Measurements from ENCODE around the gene ST14.
A peak's percentile ranks its signal among the peaks of the same experiment; 100 is the strongest.

The ST14 gene

GRCh38 chr11:130164221-130164570 is 4.6 kb downstream of the ST14 start:
- H3K36me3 ChIP-seq (ENCODE audit: control insufficient read depth in 2 of 2, insufficient read depth in 1 of 2, low read length in 2 of 2) = no peaks in the 10 kb centered on the region
- TF ChIP-seq ZNF514 (tag by site-specific recombination; IDR thresholded peaks at IDR 0.05) = no peak
- no peak for TF ChIP-seq ZNF544 (tag by site-specific recombination; IDR thresholded peaks at IDR 0.05)
- TF ChIP-seq ZFP3 (tag by site-specific recombination; IDR thresholded peaks at IDR 0.05; ENCODE audit: low read depth) = no peak
- no peak for TF ChIP-seq YY2 (tag by site-specific recombination; IDR thresholded peaks at IDR 0.05)
- TF ChIP-seq KLF10 (tag by site-specific recombination; IDR thresholded peaks at IDR 0.05) = no peak
- TF ChIP-seq ZNF423 (tag by site-specific recombination; IDR thresholded peaks at IDR 0.05) = no peak
- no peak for TF ChIP-seq ZNF600 (tag by site-specific recombination; IDR thresholded peaks at IDR 0.05)
- no peak overlapping the region for H3K27ac ChIP-seq (ENCODE audit: extremely low read depth, low read depth, low read length)
- no peaks in the 10 kb centered on the region for H3K4me1 ChIP-seq (ENCODE audit: control insufficient read depth, insufficient read depth, low read length)
- CTCF ChIA-PET = interaction anchor here (0.6 kb wide), 1 partner anchor 9 kb away, joined by 3 read pairs; no protein-coding TSS in a partner anchor
- no peaks in the 10 kb centered on the region for H3K9me3 ChIP-seq (ENCODE audit: control insufficient read depth, insufficient read depth, low read depth, low read length)
- POLR2A ChIA-PET = no interaction called here
- H3K4me3 ChIP-seq (ENCODE audit: low read depth, low read length) = no peak overlapping the region

GRCh38 chr11:130165601-130166456 is 6.2 kb downstream of the ST14 start:
- TF ChIP-seq ZBTB1 (tag by site-specific recombination; IDR thresholded peaks at IDR 0.05) = no peak
- TF ChIP-seq, protein P1, sequence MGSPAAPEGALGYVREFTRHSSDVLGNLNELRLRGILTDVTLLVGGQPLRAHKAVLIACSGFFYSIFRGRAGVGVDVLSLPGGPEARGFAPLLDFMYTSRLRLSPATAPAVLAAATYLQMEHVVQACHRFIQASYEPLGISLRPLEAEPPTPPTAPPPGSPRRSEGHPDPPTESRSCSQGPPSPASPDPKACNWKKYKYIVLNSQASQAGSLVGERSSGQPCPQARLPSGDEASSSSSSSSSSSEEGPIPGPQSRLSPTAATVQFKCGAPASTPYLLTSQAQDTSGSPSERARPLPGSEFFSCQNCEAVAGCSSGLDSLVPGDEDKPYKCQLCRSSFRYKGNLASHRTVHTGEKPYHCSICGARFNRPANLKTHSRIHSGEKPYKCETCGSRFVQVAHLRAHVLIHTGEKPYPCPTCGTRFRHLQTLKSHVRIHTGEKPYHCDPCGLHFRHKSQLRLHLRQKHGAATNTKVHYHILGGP (tag by site-specific recombination; IDR thresholded peaks at IDR 0.05) = no peak
- ChIA-PET CTCF (interaction anchor here (1.1 to 1.5 kb wide), 4 partner anchors 15 to 243 kb away, joined by 3 to 4 read pairs (median 4); no protein-coding TSS in a partner anchor), POLR2A (no interaction called here)
- Histone ChIP-seq H3K4me3 (ENCODE audit: low read depth, low read length) (no peak overlapping the region), H3K4me1 (ENCODE audit: control insufficient read depth, insufficient read depth, low read length) (no peaks in the 10 kb centered on the region), H3K36me3 (ENCODE audit: control insufficient read depth in 2 of 2, insufficient read depth in 1 of 2, low read length in 2 of 2) (no peaks in the 10 kb centered on the region), H3K27ac (ENCODE audit: extremely low read depth, low read depth, low read length) (no peak overlapping the region), H3K9me3 (ENCODE audit: control insufficient read depth, insufficient read depth, low read depth, low read length) (no peaks in the 10 kb centered on the region)

- no peaks in the 10 kb centered on the region for H3K36me3 ChIP-seq (ENCODE audit: control insufficient read depth in 2 of 2, insufficient read depth in 1 of 2, low read length in 2 of 2)
- ChIA-PET POLR2A (no interaction called here), CTCF (interaction anchor here (1.1 to 1.5 kb wide), 3 partner anchors 15 to 46 kb away, joined by 3 to 4 read pairs (median 3); no protein-coding TSS in a partner anchor)
- H3K27ac ChIP-seq (ENCODE audit: extremely low read depth, low read depth, low read length) = no peak overlapping the region
- no peaks in the 10 kb centered on the region for H3K4me1 ChIP-seq (ENCODE audit: control insufficient read depth, insufficient read depth, low read length)
- no peak overlapping the region for H3K4me3 ChIP-seq (ENCODE audit: low read depth, low read length)
- TF ChIP-seq ZNF600 (tag by site-specific recombination; IDR thresholded peaks at IDR 0.05) = 0 out of 2 replicates have a peak, but pooled peaks have one; percentile 26
- no peak for TF ChIP-seq HOXC10 (CRISPR knock-in tag; IDR thresholded peaks at IDR 0.05)
- no peaks in the 10 kb centered on the region for H3K9me3 ChIP-seq (ENCODE audit: control insufficient read depth, insufficient read depth, low read depth, low read length)
Measured at GRCh38 chr11:130166457-130166784, 6.8 kb downstream of the ST14 start.

DNA sequence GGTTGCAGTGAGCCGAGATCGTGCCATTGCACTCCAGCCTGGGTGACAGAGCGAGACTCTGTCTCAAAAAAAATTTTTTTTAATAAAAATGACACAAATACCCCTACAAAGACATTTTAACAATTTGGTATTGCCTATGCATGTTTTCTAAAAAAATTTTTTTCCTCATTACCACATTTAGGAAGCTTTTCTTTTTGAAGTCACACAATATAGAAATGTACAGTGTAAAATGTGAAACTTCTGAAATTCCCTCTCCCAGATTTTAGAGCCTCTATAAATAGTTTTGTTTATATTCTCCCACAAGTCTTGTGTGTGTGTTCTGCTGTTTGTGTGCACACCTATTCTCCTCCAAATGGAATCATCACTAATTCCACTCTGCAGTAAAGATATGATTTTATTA is 7.6 kb downstream of the ST14 start:
- Histone ChIP-seq H3K27ac (ENCODE audit: extremely low read depth, low read depth, low read length) (no peak overlapping the region), H3K9me3 (ENCODE audit: control insufficient read depth, insufficient read depth, low read depth, low read length) (no peaks in the 10 kb centered on the region), H3K4me1 (ENCODE audit: control insufficient read depth, insufficient read depth, low read length) (no peaks in the 10 kb centered on the region), H3K4me3 (ENCODE audit: low read depth, low read length) (no peak overlapping the region), H3K36me3 (ENCODE audit: control insufficient read depth in 2 of 2, insufficient read depth in 1 of 2, low read length in 2 of 2) (no peaks in the 10 kb centered on the region)
- ChIA-PET CTCF (interaction anchor here (0.6 to 1.5 kb wide), 2 partner anchors 13 to 45 kb away, joined by 4 to 5 read pairs; no protein-coding TSS in a partner anchor), POLR2A (interaction anchor here (0.6 kb wide), 1 partner anchor 16 kb away, joined by 4 read pairs; no protein-coding TSS in a partner anchor)
- TF ChIP-seq ZNF514 (tag by site-specific recombination; IDR thresholded peaks at IDR 0.05) (no peak), ZNF76 (tag by site-specific recombination; IDR thresholded peaks at IDR 0.05; ENCODE audit: borderline replicate concordance, low read depth) (no peak), MYNN (tag by site-specific recombination; IDR thresholded peaks at IDR 0.05; ENCODE audit: borderline replicate concordance) (no peak), GLIS1 (tag by site-specific recombination; IDR thresholded peaks at IDR 0.05) (no peak), ZNF157 (tag by site-specific recombination; IDR thresholded peaks at IDR 0.05) (no peak), ZNF391 (tag by site-specific recombination; IDR thresholded peaks at IDR 0.05; ENCODE audit: borderline replicate concordance, low read depth) (no peak), ZNF335 (tag by site-specific recombination; conservative IDR thresholded peaks at IDR 0.05) (no peak), RBAK (tag by site-specific recombination; IDR thresholded peaks at IDR 0.05) (no peak), OSR2 (tag by site-specific recombination; IDR thresholded peaks at IDR 0.05) (no peak), PRDM10 (tag by site-specific recombination; IDR thresholded peaks at IDR 0.05) (no peak), ZBTB20 (tag by site-specific recombination; IDR thresholded peaks at IDR 0.05) (no peak), ZNF529 (tag by site-specific recombination; IDR thresholded peaks at IDR 0.05; ENCODE audit: insufficient replicate concordance) (no peak)
- TF ChIP-seq, protein P2, sequence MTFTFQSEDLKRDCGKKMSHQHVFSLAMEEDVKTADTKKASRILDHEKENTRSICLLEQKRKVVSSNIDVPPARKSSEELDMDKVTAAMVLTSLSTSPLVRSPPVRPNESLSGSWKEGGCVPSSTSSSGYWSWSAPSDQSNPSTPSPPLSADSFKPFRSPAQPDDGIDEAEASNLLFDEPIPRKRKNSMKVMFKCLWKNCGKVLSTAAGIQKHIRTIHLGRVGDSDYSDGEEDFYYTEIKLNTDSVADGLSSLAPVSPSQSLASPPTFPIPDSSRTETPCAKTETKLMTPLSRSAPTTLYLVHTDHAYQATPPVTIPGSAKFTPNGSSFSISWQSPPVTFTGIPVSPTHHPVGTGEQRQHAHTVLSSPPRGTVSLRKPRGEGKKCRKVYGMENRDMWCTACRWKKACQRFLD (tag by site-specific recombination; IDR thresholded peaks at IDR 0.05) = no peak
